ENCODE results near the gene TUNAR. TPM values are rescaled to one million over a fixed set of nuclear protein-coding genes. Genes with fewer than 3 reads are reported as not detected.
"Not testable (repeated sequence)": the region's sequence is repeated elsewhere in the genome, so short reads cannot be mapped to it uniquely, and the experiment has no call there.

The TUNAR gene
- total RNA-seq, 1 experiment from 2014 or later = not detected

- Histone ChIP-seq H3F3A (ENCODE audit: low read length, unreplicated experiment) (no peaks in the 10 kb centered on the region), H3K9ac (ENCODE audit: low read length) (no peak overlapping the region), H3K4me2 (ENCODE audit: low read length) (no peak overlapping the region), H4K20me1 (ENCODE audit: low read length) (no peaks in the 10 kb centered on the region), H3K27ac (ENCODE audit: low read length) (no peak overlapping the region), H3K4me1 (ENCODE audit: insufficient read depth, low read length) (no peaks in the 10 kb centered on the region), H3K36me3 (ENCODE audit: low read depth, low read length) (no peaks in the 10 kb centered on the region), H3K79me2 (ENCODE audit: low read length) (no peaks in the 10 kb centered on the region), H3K27me3 (ENCODE audit: low read length) (no peaks in the 10 kb centered on the region), H3K9me2 (replicated peaks; ENCODE audit: low read length) (no peaks in the 10 kb centered on the region), H3K4me3 (ENCODE audit: low read length) (no peak overlapping the region), H2AFZ (ENCODE audit: low read length) (no peak overlapping the region), H3K9me3 (ENCODE audit: low read length) (no peaks in the 10 kb centered on the region)
- intact Hi-C loops (cut with micrococcal nuclease) = no loop called here
- CTCF ChIA-PET = no interaction called here
- ATAC-seq (no peak), DNase-seq (no peak)
- TF ChIP-seq EZH2phosphoT487 (IDR thresholded peaks at IDR 0.05; ENCODE audit: borderline replicate concordance, low read length) (no peak), CTCF (conservative IDR thresholded peaks at IDR 0.05; ENCODE audit: low read depth, low read length) (no peak), EZH2 (IDR thresholded peaks at IDR 0.05; ENCODE audit: low read length, unreplicated experiment) (no peak)
- POLR2A ChIA-PET (ENCODE audit: unreplicated experiment) = no interaction called here
- no TSS peak for BruUV-seq (replicated peaks)
Measured at GRCh38 chr14:95959317-95959716, 82.7 kb downstream of the TUNAR start.

GRCh38 chr14:95961481-95961880 is 84.8 kb downstream of the TUNAR start:
- H3K27me3 ChIP-seq (ENCODE audit: low read length) = no peaks in the 10 kb centered on the region
- no peak for ATAC-seq
- TF ChIP-seq EZH2phosphoT487 (IDR thresholded peaks at IDR 0.05; ENCODE audit: borderline replicate concordance, low read length) = no peak
- no peak for TF ChIP-seq CTCF (conservative IDR thresholded peaks at IDR 0.05; ENCODE audit: low read depth, low read length)
- no peak for TF ChIP-seq EZH2 (IDR thresholded peaks at IDR 0.05; ENCODE audit: low read length, unreplicated experiment)
- no peak overlapping the region for H3K4me3 ChIP-seq (ENCODE audit: low read length)
- ChIA-PET CTCF (no interaction called here), POLR2A (ENCODE audit: unreplicated experiment) (no interaction called here)
- no TSS peak for BruUV-seq (replicated peaks)
- H2AFZ ChIP-seq (ENCODE audit: low read length) = no peak overlapping the region
- no peaks in the 10 kb centered on the region for H3K9me3 ChIP-seq (ENCODE audit: low read length)
- H3K9ac ChIP-seq (ENCODE audit: low read length) = no peak overlapping the region
- H3K4me1 ChIP-seq (ENCODE audit: insufficient read depth, low read length) = no peaks in the 10 kb centered on the region
- no peaks in the 10 kb centered on the region for H3K36me3 ChIP-seq (ENCODE audit: low read depth, low read length)
- no peak for DNase-seq
- H3K4me2 ChIP-seq (ENCODE audit: low read length) = no peak overlapping the region
- H3K79me2 ChIP-seq (ENCODE audit: low read length) = no peaks in the 10 kb centered on the region
- H3K9me2 ChIP-seq (replicated peaks; ENCODE audit: low read length) = no peaks in the 10 kb centered on the region
- no peak overlapping the region for H3K27ac ChIP-seq (ENCODE audit: low read length)
- H4K20me1 ChIP-seq (ENCODE audit: low read length) = no peaks in the 10 kb centered on the region
- intact Hi-C loops (cut with micrococcal nuclease) = no loop called here
- no peaks in the 10 kb centered on the region for H3F3A ChIP-seq (ENCODE audit: low read length, unreplicated experiment)

- Histone ChIP-seq H3K27ac (ENCODE audit: low read length) (no peak overlapping the region), H3F3A (ENCODE audit: low read length, unreplicated experiment) (no peaks in the 10 kb centered on the region), H2AFZ (ENCODE audit: low read length) (no peak overlapping the region), H3K9ac (ENCODE audit: low read length) (no peak overlapping the region), H3K4me1 (ENCODE audit: insufficient read depth, low read length) (no peaks in the 10 kb centered on the region), H3K9me3 (ENCODE audit: low read length) (no peaks in the 10 kb centered on the region), H3K4me3 (ENCODE audit: low read length) (no peak overlapping the region), H3K4me2 (ENCODE audit: low read length) (no peak overlapping the region), H3K79me2 (ENCODE audit: low read length) (no peaks in the 10 kb centered on the region), H3K36me3 (ENCODE audit: low read depth, low read length) (no peaks in the 10 kb centered on the region), H4K20me1 (ENCODE audit: low read length) (no peaks in the 10 kb centered on the region), H3K9me2 (replicated peaks; ENCODE audit: low read length) (no peaks in the 10 kb centered on the region), H3K27me3 (ENCODE audit: low read length) (no peaks in the 10 kb centered on the region)
- TF ChIP-seq EZH2 (IDR thresholded peaks at IDR 0.05; ENCODE audit: low read length, unreplicated experiment) = no peak
- TF ChIP-seq CTCF (conservative IDR thresholded peaks at IDR 0.05; ENCODE audit: low read depth, low read length) = no peak
- TF ChIP-seq EZH2phosphoT487 (IDR thresholded peaks at IDR 0.05; ENCODE audit: borderline replicate concordance, low read length) = no peak
- no peak for DNase-seq
- no TSS peak for BruUV-seq (replicated peaks)
- intact Hi-C loops (cut with micrococcal nuclease) = no loop called here
- ChIA-PET CTCF (no interaction called here), POLR2A (ENCODE audit: unreplicated experiment) (no interaction called here)
- no peak for ATAC-seq
Measured at GRCh38 chr14:95964901-95965300, 88.3 kb downstream of the TUNAR start.

- H4K20me1 ChIP-seq (ENCODE audit: low read length); ATAC-seq; H3K4me2 ChIP-seq (ENCODE audit: low read length); H2AFZ ChIP-seq (ENCODE audit: low read length); H3K79me2 ChIP-seq (ENCODE audit: low read length); H3K27ac ChIP-seq (ENCODE audit: low read length); BruUV-seq (replicated peaks); CTCF ChIA-PET; H3K36me3 ChIP-seq (ENCODE audit: low read depth, low read length); intact Hi-C loops (cut with micrococcal nuclease); H3K9ac ChIP-seq (ENCODE audit: low read length); DNase-seq; H3K9me2 ChIP-seq (replicated peaks; ENCODE audit: low read length); H3K4me3 ChIP-seq (ENCODE audit: low read length); H3K4me1 ChIP-seq (ENCODE audit: insufficient read depth, low read length); H3F3A ChIP-seq (ENCODE audit: low read length, unreplicated experiment); H3K9me3 ChIP-seq (ENCODE audit: low read length); POLR2A ChIA-PET (ENCODE audit: unreplicated experiment); H3K27me3 ChIP-seq (ENCODE audit: low read length): not testable (repeated sequence)
Measured at GRCh38 chr14:95968048-95968447, 91.4 kb downstream of the TUNAR start.

Data from PC-3 (cell line).